ENCODE measurements around the gene CLEC1A.

CLEC1A gene, protein sequence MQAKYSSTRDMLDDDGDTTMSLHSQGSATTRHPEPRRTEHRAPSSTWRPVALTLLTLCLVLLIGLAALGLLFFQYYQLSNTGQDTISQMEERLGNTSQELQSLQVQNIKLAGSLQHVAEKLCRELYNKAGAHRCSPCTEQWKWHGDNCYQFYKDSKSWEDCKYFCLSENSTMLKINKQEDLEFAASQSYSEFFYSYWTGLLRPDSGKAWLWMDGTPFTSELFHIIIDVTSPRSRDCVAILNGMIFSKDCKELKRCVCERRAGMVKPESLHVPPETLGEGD

DNA sequence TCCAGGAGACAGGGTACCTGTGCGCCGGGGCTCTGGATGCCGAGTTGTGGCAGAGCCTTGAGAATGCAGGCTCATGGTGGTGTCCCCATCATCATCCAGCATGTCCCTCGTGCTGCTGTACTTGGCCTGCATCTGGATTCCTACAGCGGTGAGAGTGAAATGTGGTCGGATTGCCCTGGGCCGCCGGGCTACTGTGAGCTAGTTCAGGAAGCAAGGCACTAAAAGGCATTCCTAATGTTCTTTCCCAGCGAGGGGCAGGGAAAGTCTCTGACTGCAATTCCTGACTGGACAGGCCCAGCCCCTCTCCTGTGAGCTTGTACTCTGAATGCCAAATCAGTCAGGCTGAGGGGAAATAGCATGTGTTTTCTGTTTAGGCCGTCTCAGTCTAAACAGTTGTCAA, at the start of gene CLEC1A:
Gene CLEC1A, minus strand, starts transcription at position 195 of the 400 bp plus-strand sequence. Its CDS starts 63 bp downstream, at position 132.
- no peak for DNase-seq (ENCODE audit: low spot score)
- TF ChIP-seq, protein P1, sequence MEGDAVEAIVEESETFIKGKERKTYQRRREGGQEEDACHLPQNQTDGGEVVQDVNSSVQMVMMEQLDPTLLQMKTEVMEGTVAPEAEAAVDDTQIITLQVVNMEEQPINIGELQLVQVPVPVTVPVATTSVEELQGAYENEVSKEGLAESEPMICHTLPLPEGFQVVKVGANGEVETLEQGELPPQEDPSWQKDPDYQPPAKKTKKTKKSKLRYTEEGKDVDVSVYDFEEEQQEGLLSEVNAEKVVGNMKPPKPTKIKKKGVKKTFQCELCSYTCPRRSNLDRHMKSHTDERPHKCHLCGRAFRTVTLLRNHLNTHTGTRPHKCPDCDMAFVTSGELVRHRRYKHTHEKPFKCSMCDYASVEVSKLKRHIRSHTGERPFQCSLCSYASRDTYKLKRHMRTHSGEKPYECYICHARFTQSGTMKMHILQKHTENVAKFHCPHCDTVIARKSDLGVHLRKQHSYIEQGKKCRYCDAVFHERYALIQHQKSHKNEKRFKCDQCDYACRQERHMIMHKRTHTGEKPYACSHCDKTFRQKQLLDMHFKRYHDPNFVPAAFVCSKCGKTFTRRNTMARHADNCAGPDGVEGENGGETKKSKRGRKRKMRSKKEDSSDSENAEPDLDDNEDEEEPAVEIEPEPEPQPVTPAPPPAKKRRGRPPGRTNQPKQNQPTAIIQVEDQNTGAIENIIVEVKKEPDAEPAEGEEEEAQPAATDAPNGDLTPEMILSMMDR (IDR thresholded peaks at IDR 0.05; ENCODE audit: extremely low read depth, missing control alignments) = no peak

DNA sequence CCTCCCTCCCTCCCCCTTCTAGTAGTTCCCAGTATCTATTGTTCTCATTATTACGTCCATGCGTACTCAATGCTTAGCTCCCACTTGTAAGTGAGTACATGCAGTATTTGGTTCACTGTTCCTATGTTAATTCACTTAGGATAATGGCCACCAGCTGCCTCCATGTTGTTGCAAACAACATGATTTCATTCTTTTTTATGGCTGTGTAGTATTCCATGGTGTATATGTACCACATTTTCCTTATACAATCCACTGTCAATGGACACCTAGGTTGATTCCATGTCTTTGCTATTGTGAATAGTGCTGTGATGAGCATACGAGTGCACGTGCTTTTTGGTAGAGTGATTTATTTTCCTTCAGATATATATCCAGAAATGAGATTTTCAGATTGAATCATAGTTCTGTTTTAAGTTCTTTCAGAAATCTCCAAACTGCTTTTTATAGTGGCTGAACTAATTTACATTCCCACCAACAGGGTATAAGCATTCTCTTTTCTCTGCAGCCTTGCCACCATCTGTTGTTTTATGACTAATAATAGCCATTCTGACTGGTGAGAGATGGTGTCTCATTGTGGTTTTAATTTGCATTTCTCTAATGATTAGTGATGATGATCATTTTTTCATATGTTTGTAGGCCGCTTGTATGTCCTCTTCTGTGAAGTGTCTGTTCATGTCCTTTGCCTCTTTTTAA, 49.1 kb upstream of the CLEC1A start:
- TF ChIP-seq, protein P1 (IDR thresholded peaks at IDR 0.05; ENCODE audit: extremely low read depth, missing control alignments) = no peak
- DNase-seq (ENCODE audit: low spot score) = no peak

DNA sequence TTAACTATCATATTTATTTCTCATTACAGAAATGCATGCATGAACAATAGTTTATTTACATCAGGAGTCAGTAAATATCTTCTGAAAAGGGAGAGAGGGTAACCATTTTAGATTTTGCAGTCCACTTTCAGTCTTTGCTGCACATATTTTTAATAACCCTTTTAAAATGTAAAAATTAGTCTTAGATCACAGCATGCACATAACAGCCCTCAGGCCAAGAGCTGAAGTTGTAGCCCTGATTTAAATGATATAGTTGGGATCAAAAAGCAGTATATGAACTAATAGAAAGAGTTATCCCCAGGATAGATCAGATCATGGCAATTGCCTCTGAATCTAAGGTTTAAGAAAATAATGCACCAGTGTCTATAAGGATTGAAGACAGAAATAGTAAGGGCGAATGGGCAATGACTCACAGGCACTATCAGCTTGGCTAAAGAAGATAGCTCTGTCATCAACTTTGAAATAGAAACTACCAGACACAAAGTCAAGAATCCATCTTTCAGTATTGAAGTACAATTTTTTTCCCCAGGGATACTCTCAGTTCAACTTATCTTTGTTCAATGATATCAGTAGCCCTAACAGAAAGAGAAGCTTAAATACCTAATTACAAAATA, 44.3 kb upstream of the CLEC1A start:
- TF ChIP-seq, protein P1 (IDR thresholded peaks at IDR 0.05; ENCODE audit: extremely low read depth, missing control alignments) = no peak
- no peak for DNase-seq (ENCODE audit: low spot score)

DNA sequence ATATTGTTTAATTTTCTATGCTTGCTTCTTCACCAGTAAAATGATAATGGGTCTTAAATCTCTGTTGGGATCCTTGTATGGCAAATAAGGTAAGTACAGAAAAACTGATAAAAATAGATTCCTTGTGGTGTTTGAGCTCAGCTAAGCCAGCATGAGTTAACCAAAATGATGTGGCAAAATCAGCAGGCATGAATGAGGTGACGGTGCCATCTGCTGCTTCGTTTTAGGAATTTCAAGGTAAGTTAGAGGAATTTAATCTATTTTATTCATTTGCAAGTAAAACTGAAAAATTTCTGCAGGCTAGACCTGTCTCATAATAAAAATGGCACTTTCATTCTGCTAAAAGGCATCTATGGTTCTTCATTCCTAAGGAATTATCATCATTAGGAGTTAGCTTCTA, 41.2 kb upstream of the CLEC1A start:
- DNase-seq (ENCODE audit: low spot score) = peak; percentile 34
- TF ChIP-seq, protein P1 (IDR thresholded peaks at IDR 0.05; ENCODE audit: extremely low read depth, missing control alignments) = peak; percentile 25

DNA sequence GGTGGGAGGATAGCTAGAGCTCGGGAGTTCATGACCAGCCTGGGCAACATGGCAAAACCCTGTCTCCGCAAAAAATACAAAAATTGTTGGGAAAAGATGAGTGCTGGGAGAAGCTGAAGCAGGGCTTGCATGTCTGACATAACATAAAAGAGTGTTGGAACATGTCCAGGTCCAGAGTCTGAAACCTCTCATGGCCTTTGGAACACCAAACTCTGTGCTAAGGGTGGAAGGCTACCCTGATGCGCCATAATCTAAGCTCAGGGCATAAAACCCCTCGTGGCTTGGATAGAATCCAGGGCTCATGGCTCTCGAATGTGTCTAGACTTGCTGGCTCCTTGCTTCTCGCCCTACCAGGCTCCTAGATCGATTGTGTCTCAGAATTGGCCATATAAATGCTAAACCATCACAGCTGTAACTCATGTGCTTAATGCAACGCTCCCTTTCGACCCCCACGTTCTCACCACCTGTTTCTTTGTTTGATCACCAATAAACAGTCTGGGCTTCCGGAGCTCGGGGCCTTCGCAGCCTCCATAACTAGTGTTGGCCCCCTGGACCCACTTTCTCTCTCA, 37.9 kb upstream of the CLEC1A start:
- DNase-seq (ENCODE audit: low spot score) = no peak
- TF ChIP-seq, protein P1 (IDR thresholded peaks at IDR 0.05; ENCODE audit: extremely low read depth, missing control alignments) = no peak

DNA sequence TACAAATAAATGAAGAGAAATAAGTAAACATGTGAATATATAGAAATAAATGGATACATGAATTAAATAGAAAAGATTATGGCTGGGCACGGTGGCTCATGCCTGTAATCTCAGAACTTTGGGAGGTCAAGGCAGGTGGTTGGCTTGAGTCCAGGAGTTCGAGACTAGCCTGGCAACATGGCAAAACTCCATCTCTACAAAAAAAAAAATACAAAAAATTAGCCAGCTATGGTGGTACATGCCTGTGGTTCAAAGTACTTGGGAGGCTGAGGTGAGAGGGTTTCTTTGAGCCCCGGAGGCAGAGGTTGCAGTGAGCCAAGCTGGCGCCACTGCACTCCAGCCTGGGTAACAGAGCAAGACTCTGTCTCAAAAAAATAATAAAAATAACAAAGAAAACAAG, 36.3 kb upstream of the CLEC1A start:
- no peak for DNase-seq (ENCODE audit: low spot score)
- TF ChIP-seq, protein P1 (IDR thresholded peaks at IDR 0.05; ENCODE audit: extremely low read depth, missing control alignments) = no peak
